IPS DF 6.9 (cell line): Measurements from ENCODE around the gene LTK.
A peak's percentile ranks its signal among the peaks of the same experiment; 100 is the strongest.

Experiments used
- DNase-seq: peaks from one replicate; pipeline ENCODE4 v3.0.0-alpha.2; 2013; ENCODE audit warnings: low read depth, low spot score
- H3K27ac ChIP-seq: one replicate; pipeline ENCODE4 v1.5.1; 2013; ENCODE audit warnings: low read length, control low read depth
- H3K27me3 ChIP-seq: 2 replicates; pipeline ENCODE4 v1.6.1; 2013; ENCODE audit warnings: mild to moderate bottlenecking, low read length; ENCODE audit not compliant: control insufficient read depth, insufficient read depth
- H3K36me3 ChIP-seq: 2 replicates; pipeline ENCODE4 v1.6.1; 2013; ENCODE audit warnings: low read length; ENCODE audit not compliant: control insufficient read depth, insufficient read depth
- H3K4me1 ChIP-seq: 2 replicates; pipeline ENCODE4 v1.6.1; 2013; ENCODE audit warnings: low read length; ENCODE audit not compliant: control insufficient read depth, insufficient read depth
- H3K4me3 ChIP-seq: 2 replicates; pipeline ENCODE4 v1.5.1; 2013; ENCODE audit warnings: mild to moderate bottlenecking, low read length
- H3K9me3 ChIP-seq: 2 replicates; pipeline ENCODE4 v1.6.1; 2013; ENCODE audit warnings: low read length, inconsistent platforms; ENCODE audit not compliant: control insufficient read depth, insufficient read depth
- WGBS: extraction: QIAGEN DNeasy Blood & Tissue Kit; methylation state at CpG from one replicate; pipeline ENCODE4 v1.1.7; 2013; ENCODE audit warnings: mixed read lengths, missing lambda C conversion rate; ENCODE audit not compliant: insufficient read length, insufficient coverage; 5-methylcytosine and 5-hydroxymethylcytosine counted together

Gene LTK

DNA sequence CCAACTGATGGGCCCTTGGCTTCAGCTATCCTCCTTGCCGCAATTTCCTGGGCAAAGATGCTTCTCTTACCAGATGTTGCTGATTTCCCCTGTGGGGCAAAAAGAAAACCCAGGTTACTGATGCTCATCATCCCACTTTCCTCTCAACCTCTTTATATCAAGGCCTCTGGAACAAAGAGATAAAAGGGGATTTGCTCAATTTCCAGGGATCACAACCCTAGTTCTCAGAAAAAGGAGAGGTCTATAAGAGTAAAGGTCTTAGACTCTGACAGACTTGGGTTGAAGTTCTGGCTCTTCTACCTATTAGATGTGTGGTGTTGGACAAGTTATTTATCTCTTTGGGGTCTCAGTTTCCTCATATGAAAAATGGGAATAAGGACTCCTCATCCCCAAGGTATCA lies 21.9 kb upstream of the LTK start:
- DNase-seq, result no peak
- H3K4me3 ChIP-seq, result no peak overlapping the region
- H3K9me3 ChIP-seq, result no peaks in the 10 kb centered on the region
- peaks cover 20% of the 10 kb centered on the region; the same call in 1 of the 2 replicates for H3K36me3 ChIP-seq
- no peaks in the 10 kb centered on the region for H3K4me1 ChIP-seq
- WGBS, result no CpG with 5 or more reads among the region's 1 CpG
- no peak overlapping the region for H3K27ac ChIP-seq
- no peaks in the 10 kb centered on the region for H3K27me3 ChIP-seq

DNA sequence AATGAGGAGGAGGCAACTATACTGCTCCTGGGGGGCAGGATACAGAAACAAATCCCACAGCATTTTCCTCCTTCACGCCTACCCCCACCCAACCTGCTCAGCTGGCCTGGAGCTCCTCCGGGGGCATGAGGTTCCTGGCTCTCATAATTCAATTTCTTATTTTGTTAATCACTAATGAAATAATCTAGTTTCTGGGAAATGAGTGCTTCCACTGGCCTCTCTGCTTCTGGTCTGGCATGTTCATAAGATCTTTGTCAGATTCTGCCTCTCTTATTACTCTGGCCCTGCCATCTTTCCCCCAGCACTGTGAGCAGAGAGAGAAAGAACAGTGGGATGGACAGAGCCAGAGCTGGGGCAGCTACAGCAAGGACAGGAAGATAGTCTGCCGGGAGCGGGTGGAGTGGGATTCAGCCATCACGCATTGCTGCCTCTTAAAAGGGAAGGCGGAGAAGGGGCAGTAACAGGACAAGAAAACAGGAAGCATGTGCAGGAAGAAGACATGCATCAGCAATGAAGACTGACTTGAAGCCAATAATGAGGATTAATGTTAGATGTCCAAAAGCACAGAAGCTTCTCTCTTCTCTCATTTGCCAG lies 16.8 kb upstream of the LTK start:
- no peak overlapping the region for H3K4me3 ChIP-seq
- H3K9me3 ChIP-seq, result no peaks in the 10 kb centered on the region
- no peak overlapping the region for H3K27ac ChIP-seq
- H3K27me3 ChIP-seq, result no peaks in the 10 kb centered on the region
- peaks cover 43% of the 10 kb centered on the region for H3K36me3 ChIP-seq
- no peak for DNase-seq
- no CpG with 5 or more reads among the region's 6 CpGs for WGBS
- no peaks in the 10 kb centered on the region for H3K4me1 ChIP-seq

GRCh38 chr15:41523097-41523496 lies 9.5 kb upstream of the LTK start:
- Histone ChIP-seq H3K27ac (no peak overlapping the region), H3K27me3 (no peaks in the 10 kb centered on the region), H3K36me3 (peaks cover 28% of the 10 kb centered on the region), H3K9me3 (no peaks in the 10 kb centered on the region), H3K4me3 (no peak overlapping the region), H3K4me1 (no peaks in the 10 kb centered on the region)
- DNase-seq, result no peak
- no CpG with 5 or more reads among the region's 5 CpGs for WGBS

GRCh38 chr15:41521614-41522013 lies 8.0 kb upstream of the LTK start:
- Histone ChIP-seq H3K27ac (no peak overlapping the region), H3K4me3 (no peak overlapping the region), H3K9me3 (no peaks in the 10 kb centered on the region), H3K27me3 (no peaks in the 10 kb centered on the region), H3K36me3 (peaks cover 19% of the 10 kb centered on the region), H3K4me1 (no peaks in the 10 kb centered on the region)
- no peak for DNase-seq
- no CpG with 5 or more reads among the region's 9 CpGs for WGBS

- H3K36me3 ChIP-seq, result peaks cover 15% of the 10 kb centered on the region
- no peak for DNase-seq
- WGBS, result no CpG with 5 or more reads among the region's 17 CpGs
- no peak overlapping the region for H3K27ac ChIP-seq
- H3K4me3 ChIP-seq, result no peak overlapping the region
- H3K9me3 ChIP-seq, result no peaks in the 10 kb centered on the region
- H3K4me1 ChIP-seq, result no peaks in the 10 kb centered on the region
- no peaks in the 10 kb centered on the region for H3K27me3 ChIP-seq
Observed at GRCh38 chr15:41520636-41521035, 7.0 kb upstream of the LTK start.

DNA sequence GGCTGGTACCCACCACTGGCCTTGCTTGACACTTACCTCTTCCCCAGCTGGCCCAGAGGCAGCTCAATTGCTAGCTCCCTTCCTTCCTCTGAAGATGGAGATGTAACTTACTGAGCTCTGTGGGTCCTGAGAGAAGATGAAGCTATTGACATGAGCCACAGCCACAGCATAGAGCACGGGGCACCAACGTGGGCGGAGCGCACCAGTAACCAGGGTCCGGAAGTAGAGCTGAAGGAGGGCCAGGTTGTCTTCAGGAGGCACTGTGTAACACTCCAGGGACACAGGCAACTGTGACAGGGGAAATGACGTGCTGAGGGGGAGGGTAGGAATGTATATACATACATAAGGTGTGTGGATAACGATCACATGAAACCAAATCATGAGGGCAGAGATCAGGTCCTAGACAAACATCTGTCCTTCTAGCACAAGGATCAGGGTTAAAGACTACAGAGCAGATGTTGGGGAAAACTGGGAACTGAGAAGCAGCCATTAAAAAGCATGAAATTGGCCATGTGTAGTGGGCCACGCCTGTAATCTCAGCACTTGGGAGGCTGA lies 4.3 kb upstream of the LTK start:
- no CpG with 5 or more reads among the region's 8 CpGs for WGBS
- Histone ChIP-seq H3K4me1 (no peaks in the 10 kb centered on the region), H3K4me3 (no peak overlapping the region), H3K27ac (no peak overlapping the region), H3K27me3 (peaks cover 7% of the 10 kb centered on the region; the same call in 1 of the 2 replicates), H3K36me3 (peaks cover 10% of the 10 kb centered on the region), H3K9me3 (no peaks in the 10 kb centered on the region)
- no peak for DNase-seq

GRCh38 chr15:41512940-41513505 lies 604 bp downstream of the LTK start:
- DNase-seq, result no peak
- H3K27me3 ChIP-seq, result peaks cover 34% of the 10 kb centered on the region

GRCh38 chr15:41512512-41512939 lies 1.1 kb downstream of the LTK start:
- no CpG with 5 or more reads among the region's 33 CpGs for WGBS
- no peak for DNase-seq
- Histone ChIP-seq H3K36me3 (0 out of 2 replicates have a peak, but pooled peaks cover 2% of the 10 kb centered on the region), H3K9me3 (no peaks in the 10 kb centered on the region), H3K4me1 (peaks cover 4% of the 10 kb centered on the region; the same call in 1 of the 2 replicates), H3K27ac (no peak overlapping the region), H3K4me3 (peak overlapping the region; percentile 13; the same call in 1 of the 2 replicates), H3K27me3 (peaks cover 34% of the 10 kb centered on the region)

More at GRCh38 chr15:41512940-41513505, 604 bp downstream of the LTK start:
- H3K9me3 ChIP-seq, result no peaks in the 10 kb centered on the region
- peaks cover 4% of the 10 kb centered on the region; the same call in 1 of the 2 replicates for H3K4me1 ChIP-seq
- no peak overlapping the region for H3K27ac ChIP-seq
- H3K4me3 ChIP-seq, result peak overlapping the region; percentile 33; the same call in 1 of the 2 replicates
- 0 out of 2 replicates have a peak, but pooled peaks cover 5% of the 10 kb centered on the region for H3K36me3 ChIP-seq
- no CpG with 5 or more reads among the region's 40 CpGs for WGBS

GRCh38 chr15:41511899-41512369 lies 1.7 kb downstream of the LTK start:
- Histone ChIP-seq H3K27ac (no peak overlapping the region), H3K4me1 (peaks cover 4% of the 10 kb centered on the region; the same call in 1 of the 2 replicates), H3K27me3 (peaks cover 34% of the 10 kb centered on the region), H3K36me3 (no peaks in the 10 kb centered on the region), H3K9me3 (no peaks in the 10 kb centered on the region), H3K4me3 (peak overlapping the region; percentile 9; the same call in 1 of the 2 replicates)
- no CpG with 5 or more reads among the region's 49 CpGs for whole genome bisulfite sequencing
- no peak for DNase-seq

- DNase-seq, result no peak
- Histone ChIP-seq H3K4me3 (peak overlapping the region; percentile 29; the same call in 1 of the 2 replicates), H3K9me3 (no peaks in the 10 kb centered on the region), H3K27me3 (peaks cover 34% of the 10 kb centered on the region), H3K36me3 (no peaks in the 10 kb centered on the region), H3K27ac (no peak overlapping the region), H3K4me1 (peaks cover 4% of the 10 kb centered on the region; the same call in 1 of the 2 replicates)
- WGBS, result no CpG with 5 or more reads among the region's 56 CpGs
Observed at GRCh38 chr15:41511331-41511898, 2.2 kb downstream of the LTK start.
